ENCODE data around the gene RDH16. TPM values are rescaled to one million over a fixed set of nuclear protein-coding genes. Genes with fewer than 3 reads are reported as not detected.
"Not testable (repeated sequence)": the region's sequence is repeated elsewhere in the genome, so short reads cannot be mapped to it uniquely, and the experiment has no call there.

Gene RDH16
- total RNA-seq, 3 donors from 2014 or later (not counting 1 experiment from before 2014, with no cell fraction given): 1.3 to 2.3 (median 1.6) TPM

- Mint-ChIP-seq H3K27me3 (ENCODE audit: low read depth in 2 of 2) (peaks cover 7 to 20% of the 10 kb centered on the region in 2 donors), H3K9me3 (no peaks in the 10 kb centered on the region), H3K4me1 (no peaks in the 10 kb centered on the region), H3K36me3 (no peaks in the 10 kb centered on the region), H3K4me3 (no peak overlapping the region), H3K27ac (no peak overlapping the region)
- no peak for DNase-seq
- Histone ChIP-seq H3K4me3 (ENCODE audit: low read length) (no peak overlapping the region), H3K27me3 (ENCODE audit: control insufficient read depth, insufficient read depth, low read length) (no peaks in the 10 kb centered on the region), H3K4me1 (ENCODE audit: control insufficient read depth, insufficient read depth, low read length) (no peaks in the 10 kb centered on the region), H3K36me3 (ENCODE audit: control insufficient read depth, insufficient read depth, low read length) (no peaks in the 10 kb centered on the region), H3K27ac (ENCODE audit: low read length) (no peak overlapping the region), H3K9me3 (ENCODE audit: control insufficient read depth, insufficient read depth, low read length) (no peaks in the 10 kb centered on the region)
- WGBS (ENCODE audit: insufficient coverage): 91% methylated on average over 2 of the region's 2 CpGs
- no peak for TF ChIP-seq CTCF (IDR thresholded peaks at IDR 0.05)
- intact Hi-C loops (cut with micrococcal nuclease): no loop called here
- ATAC-seq: no peak
Observed at GRCh38 chr12:56948881-56949280, 8.5 kb downstream of the RDH16 start.

- DNase-seq: no peak
- Mint-ChIP-seq H3K4me3 (no peak overlapping the region), H3K36me3 (no peaks in the 10 kb centered on the region), H3K4me1 (no peaks in the 10 kb centered on the region), H3K9me3 (no peaks in the 10 kb centered on the region), H3K27me3 (ENCODE audit: low read depth in 2 of 2) (peaks cover 10 to 24% of the 10 kb centered on the region in 2 donors), H3K27ac (no peak overlapping the region)
- no peak for ATAC-seq
- no peak overlapping the region for H3K27ac ChIP-seq (ENCODE audit: low read length)
- no peaks in the 10 kb centered on the region for H3K36me3 ChIP-seq (ENCODE audit: control insufficient read depth, insufficient read depth, low read length)
- H3K4me1 ChIP-seq (ENCODE audit: control insufficient read depth, insufficient read depth, low read length): no peaks in the 10 kb centered on the region
- H3K9me3 ChIP-seq (ENCODE audit: control insufficient read depth, insufficient read depth, low read length): no peaks in the 10 kb centered on the region
- H3K4me3 ChIP-seq (ENCODE audit: low read length): no peak overlapping the region
- no peaks in the 10 kb centered on the region for H3K27me3 ChIP-seq (ENCODE audit: control insufficient read depth, insufficient read depth, low read length)
- intact Hi-C loops (cut with micrococcal nuclease): no loop called here
- no peak for TF ChIP-seq CTCF (IDR thresholded peaks at IDR 0.05)
Observed at GRCh38 chr12:56948457-56948777, 9.0 kb downstream of the RDH16 start.

- intact Hi-C loops (cut with micrococcal nuclease): no loop called here
- WGBS (ENCODE audit: insufficient coverage): 91% methylated on average over 5 of the region's 6 CpGs
- Mint-ChIP-seq H3K27ac (no peak overlapping the region), H3K36me3 (no peaks in the 10 kb centered on the region), H3K27me3 (ENCODE audit: low read depth in 2 of 2) (peaks cover 10 to 28% of the 10 kb centered on the region in 2 donors), H3K4me3 (no peak overlapping the region), H3K4me1 (no peaks in the 10 kb centered on the region), H3K9me3 (no peaks in the 10 kb centered on the region)
- H3K9me3 ChIP-seq (ENCODE audit: control insufficient read depth, insufficient read depth, low read length): no peaks in the 10 kb centered on the region
- TF ChIP-seq CTCF (IDR thresholded peaks at IDR 0.05): no peak
- no peaks in the 10 kb centered on the region for H3K36me3 ChIP-seq (ENCODE audit: control insufficient read depth, insufficient read depth, low read length)
- H3K27me3 ChIP-seq (ENCODE audit: control insufficient read depth, insufficient read depth, low read length): no peaks in the 10 kb centered on the region
- ATAC-seq: no peak
- H3K4me3 ChIP-seq (ENCODE audit: low read length): no peak overlapping the region
- no peak overlapping the region for H3K27ac ChIP-seq (ENCODE audit: low read length)
- no peak for DNase-seq
- no peaks in the 10 kb centered on the region for H3K4me1 ChIP-seq (ENCODE audit: control insufficient read depth, insufficient read depth, low read length)
Observed at GRCh38 chr12:56947633-56948456, 9.6 kb downstream of the RDH16 start.

- H3K27ac ChIP-seq (ENCODE audit: low read length): no peak overlapping the region
- H3K27me3 Mint-ChIP-seq (ENCODE audit: low read depth in 2 of 2): peaks cover 19 to 40% of the 10 kb centered on the region in 2 donors
- intact Hi-C loops (cut with micrococcal nuclease): no loop called here
Observed at GRCh38 chr12:56943878-56944277, 13.5 kb downstream of the RDH16 start.

GRCh38 chr12:56943374-56943773 is 14.0 kb downstream of the RDH16 start:
- peaks cover 19 to 40% of the 10 kb centered on the region in 2 donors for H3K27me3 Mint-ChIP-seq (ENCODE audit: low read depth in 2 of 2)
- H3K4me1 Mint-ChIP-seq; H3K27ac ChIP-seq (ENCODE audit: low read length); H3K4me1 ChIP-seq (ENCODE audit: control insufficient read depth, insufficient read depth, low read length); intact Hi-C loops (cut with micrococcal nuclease); H3K4me3 ChIP-seq (ENCODE audit: low read length); H3K27me3 ChIP-seq (ENCODE audit: control insufficient read depth, insufficient read depth, low read length); H3K27ac Mint-ChIP-seq; H3K4me3 Mint-ChIP-seq; H3K36me3 ChIP-seq (ENCODE audit: control insufficient read depth, insufficient read depth, low read length); H3K9me3 ChIP-seq (ENCODE audit: control insufficient read depth, insufficient read depth, low read length); H3K36me3 Mint-ChIP-seq; DNase-seq; ATAC-seq; H3K9me3 Mint-ChIP-seq: not testable (repeated sequence)
- WGBS (ENCODE audit: insufficient coverage): 100% methylated on average over 1 of the region's 1 CpG

More at GRCh38 chr12:56943878-56944277, 13.5 kb downstream of the RDH16 start:
- Histone ChIP-seq H3K4me3 (ENCODE audit: low read length) (no peak overlapping the region), H3K4me1 (ENCODE audit: control insufficient read depth, insufficient read depth, low read length) (no peaks in the 10 kb centered on the region), H3K36me3 (ENCODE audit: control insufficient read depth, insufficient read depth, low read length) (no peaks in the 10 kb centered on the region), H3K9me3 (ENCODE audit: control insufficient read depth, insufficient read depth, low read length) (no peaks in the 10 kb centered on the region), H3K27me3 (ENCODE audit: control insufficient read depth, insufficient read depth, low read length) (no peaks in the 10 kb centered on the region)
- Mint-ChIP-seq H3K9me3 (no peaks in the 10 kb centered on the region), H3K4me1 (no peaks in the 10 kb centered on the region), H3K27ac (no peak overlapping the region), H3K4me3 (no peak overlapping the region), H3K36me3 (no peaks in the 10 kb centered on the region)
- WGBS (ENCODE audit: insufficient coverage): no CpG with 5 or more reads among the region's 4 CpGs
- no peak for DNase-seq
- TF ChIP-seq CTCF (IDR thresholded peaks at IDR 0.05): no peak
- ATAC-seq: no peak
